Common myeloid progenitor, CD34-positive (primary cell): ENCODE data around the gene MCRS1.
"Not testable (repeated sequence)": the region's sequence is repeated elsewhere in the genome, so short reads cannot be mapped to it uniquely, and the experiment has no call there.

Experiments used
- CTCF ChIA-PET: fragments of 350-600 bp; sonication (Branson Sonifier 250); formaldehyde crosslinking; loops from one replicate; lab custom pipeline; 2021; ENCODE audit warnings: antibody characterized with exemption; lab: Charles Lee
- POLR2A ChIA-PET: fragments of 350-600 bp; sonication (Branson Sonifier 250); formaldehyde crosslinking; loops from one replicate; lab custom pipeline; 2021; ENCODE audit warnings: antibody characterized with exemption; lab: Charles Lee
- DNase-seq, 3 donors: peaks; one replicate each; pipeline versions ENCODE4 v3.0.0 to v3.0.0-alpha.2; 2013
- H3K27ac ChIP-seq, 2 experiments: 1 replicate in 1 of 2; 2 replicates in 1 of 2; pipeline ENCODE4 v1.7.0; 2013; ENCODE audit warnings: inconsistent platforms in 2 of 2, low read length in 2 of 2, mild to moderate bottlenecking in 2 of 2, low read depth in 1 of 2, moderate library complexity in 1 of 2; ENCODE audit not compliant: severe bottlenecking in 2 of 2, insufficient read depth in 1 of 2, poor library complexity in 1 of 2
- H3K27me3 ChIP-seq, 5 experiments: replicated peaks in 2 of 5; 1 replicate in 3 of 5; 2 replicates in 2 of 5; pipeline versions ENCODE4 v1.6.1 to v1.7.0; 2013; ENCODE audit warnings: low read length in 4 of 5, mild to moderate bottlenecking in 2 of 5, moderate library complexity in 2 of 5, inconsistent platforms in 1 of 5; ENCODE audit not compliant: insufficient read depth in 5 of 5, control insufficient read depth in 4 of 5
- H3K36me3 ChIP-seq, 4 experiments: 1 replicate in 2 of 4; 2 replicates in 2 of 4; pipeline versions ENCODE4 v1.6.1 to v1.7.0; 2013; ENCODE audit warnings: low read length in 3 of 4, control low read depth in 1 of 4, mild to moderate bottlenecking in 1 of 4; ENCODE audit not compliant: control insufficient read depth in 4 of 4, insufficient read depth in 4 of 4
- H3K4me1 ChIP-seq, 4 experiments: 1 replicate in 3 of 4; 2 replicates in 1 of 4; pipeline versions ENCODE4 v1.6.1 to v1.7.1; 2013; ENCODE audit warnings: low read length in 3 of 4, mild to moderate bottlenecking in 3 of 4, control low read depth in 1 of 4, inconsistent platforms in 1 of 4, moderate library complexity in 1 of 4; ENCODE audit not compliant: control insufficient read depth in 4 of 4, insufficient read depth in 4 of 4; ENCODE audit errors: control extremely low read depth in 1 of 4
- H3K4me3 ChIP-seq, 7 experiments: 1 replicate in 4 of 7; 2 replicates in 3 of 7; pipeline versions ENCODE4 v1.5.1 to v1.7.0; 2013; ENCODE audit warnings: mild to moderate bottlenecking in 7 of 7, low read length in 6 of 7, moderate library complexity in 6 of 7, inconsistent platforms in 2 of 7, low read depth in 2 of 7, control low read depth in 1 of 7; ENCODE audit not compliant: insufficient read depth in 4 of 7, control insufficient read depth in 1 of 7; ENCODE audit errors: extremely low read depth in 1 of 7
- H3K9me3 ChIP-seq, 5 experiments: 1 replicate in 4 of 5; 2 replicates in 1 of 5; pipeline versions ENCODE4 v1.6.1 to v1.7.1; 2013; ENCODE audit warnings: low read length in 4 of 5, mild to moderate bottlenecking in 2 of 5, inconsistent platforms in 1 of 5, low read depth in 1 of 5, moderate library complexity in 1 of 5; ENCODE audit not compliant: control insufficient read depth in 4 of 5, insufficient read depth in 2 of 5; ENCODE audit errors: control extremely low read depth in 1 of 5
- WGBS: methylation state at CpG from one replicate; pipeline ENCODE4 v1.1.5; 2013; ENCODE audit not compliant: insufficient coverage; 5-methylcytosine and 5-hydroxymethylcytosine counted together

The MCRS1 gene

GRCh38 chr12:49521389-49521788, 46.6 kb downstream of the MCRS1 start:
- H3K27me3 ChIP-seq = no peaks in the 10 kb centered on the region
- no peak overlapping the region for H3K4me3 ChIP-seq
- no peaks in the 10 kb centered on the region for H3K4me1 ChIP-seq
- ChIA-PET CTCF (interaction anchor here (12.7 kb wide), 1 partner anchor 161 kb away, joined by 270 read pairs; no protein-coding TSS in a partner anchor), POLR2A (no interaction called here)
- H3K9me3 ChIP-seq = no peaks in the 10 kb centered on the region
- no peak for DNase-seq
- 97% methylated on average over 3 of the region's 4 CpGs for WGBS
- peaks cover 11 to 24% (median 18%) of the 10 kb centered on the region in 4 experiments for H3K36me3 ChIP-seq
- no peak overlapping the region for H3K27ac ChIP-seq

- Histone ChIP-seq H3K27ac (no peak overlapping the region), H3K4me3 (no peak overlapping the region), H3K9me3 (no peaks in the 10 kb centered on the region), H3K27me3 (no peaks in the 10 kb centered on the region), H3K36me3 (peaks cover under 1 to 11% (median 6%) of the 10 kb centered on the region in 4 experiments), H3K4me1 (no peaks in the 10 kb centered on the region)
- POLR2A ChIA-PET = no interaction called here
- no peak for DNase-seq
- CTCF ChIA-PET = interaction anchor here (0.9 to 12.7 kb wide), 2 partner anchors 14 to 159 kb away, joined by 3 to 270 read pairs; no protein-coding TSS in a partner anchor
- WGBS = 100% methylated on average over 5 of the region's 5 CpGs
Measured at GRCh38 chr12:49519574-49519936, 48.4 kb downstream of the MCRS1 start.

- Histone ChIP-seq H3K4me3 (no peak overlapping the region), H3K9me3 (no peaks in the 10 kb centered on the region), H3K4me1 (no peaks in the 10 kb centered on the region), H3K36me3 (peaks cover 0 to 9% (median 4%) of the 10 kb centered on the region in 4 experiments), H3K27me3 (no peaks in the 10 kb centered on the region), H3K27ac (no peak overlapping the region)
- POLR2A ChIA-PET = no interaction called here
- 100% methylated on average over 1 of the region's 2 CpGs for WGBS
- no peak for DNase-seq
- CTCF ChIA-PET = interaction anchor here (0.9 to 12.7 kb wide), 3 partner anchors 13 to 159 kb away, joined by 3 to 270 read pairs (median 3); no protein-coding TSS in a partner anchor
Measured at GRCh38 chr12:49518914-49519573, 48.9 kb downstream of the MCRS1 start.

- WGBS = 98% methylated on average over 5 of the region's 5 CpGs
- peak in 1 of 3 donors; percentile 10 for DNase-seq
- CTCF ChIA-PET = interaction anchor here (1.1 to 12.7 kb wide), 13 partner anchors 8 to 225 kb away, joined by 3 to 270 read pairs (median 7); partner anchors contain the start of genes KCNH3 and SPATS2
Measured at GRCh38 chr12:49515266-49515665, 52.7 kb downstream of the MCRS1 start.

GRCh38 chr12:49512546-49512945, 55.4 kb downstream of the MCRS1 start:
- WGBS = 100% methylated on average over 1 of the region's 1 CpG
- Histone ChIP-seq H3K27ac (no peak overlapping the region), H3K27me3 (no peaks in the 10 kb centered on the region), H3K36me3 (peaks cover 0 to 3% (median 0%) of the 10 kb centered on the region in 4 experiments), H3K4me3 (no peak overlapping the region), H3K9me3 (no peaks in the 10 kb centered on the region), H3K4me1 (no peaks in the 10 kb centered on the region)
- CTCF ChIA-PET = interaction anchor here (0.9 to 12.7 kb wide), 10 partner anchors 8 to 222 kb away, joined by 3 to 270 read pairs (median 8); no protein-coding TSS in a partner anchor
- POLR2A ChIA-PET = no interaction called here
- no peak for DNase-seq

More at GRCh38 chr12:49515266-49515665, 52.7 kb downstream of the MCRS1 start:
- peaks cover 0 to 3% (median 0%) of the 10 kb centered on the region in 4 experiments for H3K36me3 ChIP-seq
- no peak overlapping the region for H3K4me3 ChIP-seq
- H3K27ac ChIP-seq = no peak overlapping the region
- H3K9me3 ChIP-seq = no peaks in the 10 kb centered on the region
- no peaks in the 10 kb centered on the region for H3K4me1 ChIP-seq
- no peaks in the 10 kb centered on the region for H3K27me3 ChIP-seq
- POLR2A ChIA-PET = no interaction called here

- Histone ChIP-seq H3K9me3 (no peaks in the 10 kb centered on the region), H3K27ac (no peak overlapping the region), H3K27me3 (no peaks in the 10 kb centered on the region), H3K36me3 (peaks cover 0 to 3% (median 0%) of the 10 kb centered on the region in 4 experiments), H3K4me1 (no peaks in the 10 kb centered on the region), H3K4me3 (no peak overlapping the region)
- no peak for DNase-seq
- ChIA-PET POLR2A (no interaction called here), CTCF (interaction anchor here (0.7 to 12.7 kb wide), 8 partner anchors 14 to 223 kb away, joined by 3 to 270 read pairs (median 4); no protein-coding TSS in a partner anchor)
Measured at GRCh38 chr12:49511410-49511809, 56.5 kb downstream of the MCRS1 start.

- H3K36me3 ChIP-seq, H3K4me3 ChIP-seq, H3K9me3 ChIP-seq, H3K27ac ChIP-seq, DNase-seq, H3K4me1 ChIP-seq, H3K27me3 ChIP-seq: not testable (repeated sequence)
- CTCF ChIA-PET = interaction anchor here (0.8 to 12.7 kb wide), 7 partner anchors 13 to 223 kb away, joined by 3 to 270 read pairs (median 4); no protein-coding TSS in a partner anchor
- POLR2A ChIA-PET = interaction anchor here (0.6 kb wide), 1 partner anchor 26 kb away, joined by 4 read pairs; no protein-coding TSS in a partner anchor
- WGBS = 100% methylated on average over 8 of the region's 8 CpGs
Measured at GRCh38 chr12:49509681-49510080, 58.3 kb downstream of the MCRS1 start.
